GM18858 (cell line): ENCODE data around the gene ITSN2.

Experiments used
- ATAC-seq: cut with Tn5 transposase; IDR thresholded peaks from one replicate; pipeline ENCODE4 v1.9.1; 2021; ENCODE audit not compliant: unreplicated experiment

Gene ITSN2

DNA sequence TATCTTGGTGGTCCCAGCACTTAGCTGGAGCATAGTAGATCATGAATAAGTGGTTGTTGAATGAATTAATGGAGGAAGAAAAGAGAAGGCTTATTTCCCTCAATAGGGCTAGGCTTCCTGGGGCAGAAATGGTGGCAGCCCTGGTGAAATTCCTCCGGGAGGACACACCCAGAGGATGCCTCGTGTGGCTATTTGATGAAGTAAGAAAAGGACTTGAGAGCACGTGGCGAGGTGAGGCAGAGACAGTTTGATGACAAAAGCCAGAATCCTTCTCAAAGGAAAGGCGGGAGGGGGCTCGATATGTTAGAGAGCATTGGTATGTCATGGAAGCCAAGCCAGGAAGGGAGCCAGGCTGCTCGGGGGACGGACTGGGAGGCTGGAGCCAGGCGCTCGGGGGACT lies 170.8 kb downstream of the ITSN2 start:
- no peak for ATAC-seq

DNA sequence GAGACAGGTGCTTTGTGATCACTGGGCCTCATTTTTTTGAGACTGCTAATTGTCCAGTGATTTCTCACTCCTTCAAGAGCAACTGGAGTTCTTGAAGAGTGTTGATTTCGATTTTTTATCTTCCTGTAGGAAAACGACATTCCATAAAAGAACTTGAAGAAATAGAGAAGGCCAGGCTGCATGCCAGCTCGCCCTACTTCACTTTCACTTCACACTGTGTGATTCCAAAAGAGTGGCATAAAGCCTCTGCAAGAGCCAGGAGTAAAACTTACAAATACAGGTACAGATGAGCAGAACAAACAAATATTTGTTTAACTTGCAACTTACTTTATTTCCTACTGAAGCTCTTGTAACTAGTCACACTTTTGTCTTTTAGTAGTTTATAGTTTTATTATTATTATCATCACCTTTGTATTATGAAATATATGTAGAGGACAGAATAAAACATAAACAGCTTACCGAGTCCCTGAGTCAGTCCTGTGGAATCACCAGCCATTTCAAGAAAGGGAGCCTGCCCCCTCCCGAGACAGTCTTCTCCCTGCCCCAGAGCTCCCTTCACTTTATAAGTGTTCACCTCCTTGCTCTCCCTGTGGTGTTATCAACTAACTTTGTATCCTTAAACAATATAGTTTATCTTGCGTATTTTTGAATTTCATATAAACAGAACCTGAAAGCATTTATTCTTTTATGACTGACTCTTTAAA lies 176.8 kb downstream of the ITSN2 start:
- ATAC-seq, result no peak

DNA sequence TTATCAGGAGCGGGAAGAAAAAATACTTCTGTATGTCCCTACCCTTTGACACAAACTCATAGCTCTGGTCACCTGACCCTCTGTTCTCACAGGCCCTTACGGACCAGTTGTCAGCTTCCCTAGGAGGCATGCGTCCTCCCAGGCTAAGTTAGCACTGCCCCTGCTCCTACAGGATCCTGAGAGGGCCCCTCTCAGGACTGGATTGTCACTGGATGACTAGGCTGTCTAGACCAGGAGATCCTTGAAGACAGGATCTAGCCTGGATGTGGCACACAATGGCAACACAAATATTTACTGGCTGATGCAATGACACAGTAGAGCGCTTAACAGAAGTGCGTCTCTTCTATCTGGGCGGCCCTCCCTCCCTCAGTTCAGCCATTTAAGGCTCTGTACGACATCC lies 177.8 kb downstream of the ITSN2 start:
- no peak for ATAC-seq

DNA sequence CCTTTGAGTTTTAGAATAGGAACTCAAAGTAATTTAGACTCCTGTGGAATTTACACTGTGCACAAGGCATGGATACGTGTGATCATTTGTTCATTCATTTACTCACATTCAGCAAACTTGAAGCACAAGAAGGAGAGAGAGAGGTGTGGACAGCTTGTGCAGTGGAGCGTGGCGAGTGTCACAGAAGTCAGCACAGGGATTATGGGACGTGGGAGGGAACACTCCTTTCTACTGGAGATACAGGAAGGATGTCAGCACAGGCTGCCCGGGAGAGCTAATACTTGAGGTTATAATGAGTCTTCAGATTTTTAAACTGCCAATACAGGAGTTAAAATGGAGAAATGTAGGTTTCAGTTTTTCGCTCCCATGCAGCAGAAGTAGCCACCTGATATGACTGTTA lies 178.5 kb downstream of the ITSN2 start:
- ATAC-seq, result no peak

DNA sequence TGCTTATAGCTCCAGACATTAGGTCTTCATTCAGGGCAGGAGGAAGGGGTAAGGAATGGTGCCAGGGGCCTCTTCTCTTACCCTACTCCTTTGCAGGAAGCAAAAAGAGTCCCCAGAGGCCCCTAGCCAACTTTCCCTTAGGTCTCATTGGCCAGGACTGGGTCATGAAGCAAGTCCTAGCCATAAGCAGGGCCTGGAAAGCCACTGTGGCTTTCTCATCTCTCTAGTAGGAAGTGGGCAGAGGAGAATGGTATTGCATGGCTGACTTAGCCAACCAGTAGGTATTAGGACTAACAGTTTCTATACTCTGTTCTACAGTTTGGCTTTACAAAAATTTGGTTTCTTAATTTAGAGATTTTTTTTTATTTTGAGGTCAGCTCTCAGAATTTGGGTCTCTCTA lies 180.7 kb downstream of the ITSN2 start:
- ATAC-seq, result peak; percentile 63

DNA sequence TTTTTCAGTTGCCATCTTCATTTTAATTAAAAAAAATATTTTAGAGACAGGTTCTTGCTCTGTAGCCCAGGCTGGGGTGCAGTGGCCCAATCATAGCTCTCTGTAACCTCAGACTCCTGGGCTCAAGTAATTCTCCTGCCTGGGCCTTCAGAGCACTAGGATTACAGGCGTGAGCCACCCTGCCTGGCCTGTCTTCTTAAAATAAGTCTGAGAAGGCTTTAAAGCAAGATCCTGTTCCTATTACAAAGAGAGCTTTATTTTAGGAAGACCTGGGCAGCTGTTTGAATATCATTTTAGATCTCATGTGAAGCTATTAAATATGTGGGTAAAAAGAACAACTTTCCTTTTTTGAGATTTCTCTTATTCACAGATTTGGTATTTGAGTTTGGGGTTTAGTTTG lies 184.0 kb downstream of the ITSN2 start:
- ATAC-seq, result no peak

DNA sequence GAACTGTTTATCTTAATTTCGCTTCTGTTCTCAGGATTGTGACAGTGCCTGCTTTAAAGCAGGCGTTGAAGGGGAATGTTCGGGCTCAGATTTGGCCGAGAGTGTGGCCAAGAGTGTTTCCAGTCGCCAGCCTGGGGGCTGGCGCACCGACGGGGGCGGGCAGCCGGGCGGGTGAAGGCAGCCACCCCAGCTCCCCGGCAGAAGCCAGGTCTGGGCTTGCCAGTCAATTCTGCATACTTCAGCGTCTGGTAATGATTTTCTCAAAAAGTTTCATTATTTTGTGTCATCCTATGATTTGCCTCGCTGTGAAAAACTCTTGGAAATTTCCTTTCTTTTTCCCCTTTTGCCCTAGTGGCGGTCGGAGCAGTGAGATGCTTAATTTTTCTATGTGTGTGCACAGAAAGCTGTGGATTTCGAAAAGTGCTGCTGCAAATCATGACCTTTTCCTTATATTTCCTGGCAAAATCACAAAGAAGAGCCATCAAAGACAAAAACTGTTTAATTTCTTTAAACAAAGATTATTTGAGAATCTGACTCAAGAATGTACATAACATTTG lies 184.6 kb downstream of the ITSN2 start:
- ATAC-seq, result no peak

DNA sequence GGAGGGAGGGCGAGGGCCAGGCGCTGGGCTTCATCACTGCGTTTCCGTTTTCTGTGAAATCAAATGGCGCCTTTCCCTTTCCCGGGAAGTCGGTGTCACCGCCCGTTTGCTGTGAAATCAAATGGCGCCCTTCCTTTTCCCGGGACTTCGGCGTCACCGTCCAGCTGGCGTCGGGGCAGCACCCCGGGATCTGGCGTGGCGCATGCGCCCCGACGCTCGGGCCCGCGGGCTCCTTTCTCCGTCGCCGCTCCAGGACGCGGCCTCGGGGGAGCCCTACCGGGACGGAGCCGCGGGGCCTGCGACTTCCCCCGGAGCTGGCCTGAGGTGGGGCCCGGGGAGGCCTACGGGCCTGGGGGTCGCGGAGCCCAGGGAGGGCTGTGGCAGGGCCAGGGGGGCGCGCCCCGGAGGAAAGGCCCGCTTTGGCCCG lies 185.5 kb downstream of the ITSN2 start, which contains the start of gene FAM228A:
Gene FAM228A, plus strand, starts transcription at position 203 of the 427 bp plus-strand sequence. CDS start 428 bp downstream, outside the sequence.
- no peak for ATAC-seq

DNA sequence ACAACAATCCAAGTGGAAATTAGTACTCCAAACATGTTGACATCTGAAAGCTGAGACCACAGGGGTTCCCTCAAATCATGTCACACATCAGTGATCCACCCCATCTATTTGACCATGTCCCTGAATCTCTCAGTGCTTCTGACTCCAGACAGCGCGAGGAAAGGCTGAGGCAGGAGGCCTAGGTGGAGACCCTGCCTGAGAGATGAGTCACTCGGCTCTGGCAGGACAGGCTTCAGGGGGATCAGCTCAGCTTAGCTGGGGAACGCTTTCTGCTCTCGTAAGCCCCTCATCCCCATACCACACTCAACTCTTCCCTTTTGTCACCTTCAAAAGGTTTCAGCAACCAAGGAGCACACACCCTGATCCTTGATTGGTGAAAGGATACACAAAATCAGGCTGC lies 191.3 kb downstream of the ITSN2 start:
- no peak for ATAC-seq

DNA sequence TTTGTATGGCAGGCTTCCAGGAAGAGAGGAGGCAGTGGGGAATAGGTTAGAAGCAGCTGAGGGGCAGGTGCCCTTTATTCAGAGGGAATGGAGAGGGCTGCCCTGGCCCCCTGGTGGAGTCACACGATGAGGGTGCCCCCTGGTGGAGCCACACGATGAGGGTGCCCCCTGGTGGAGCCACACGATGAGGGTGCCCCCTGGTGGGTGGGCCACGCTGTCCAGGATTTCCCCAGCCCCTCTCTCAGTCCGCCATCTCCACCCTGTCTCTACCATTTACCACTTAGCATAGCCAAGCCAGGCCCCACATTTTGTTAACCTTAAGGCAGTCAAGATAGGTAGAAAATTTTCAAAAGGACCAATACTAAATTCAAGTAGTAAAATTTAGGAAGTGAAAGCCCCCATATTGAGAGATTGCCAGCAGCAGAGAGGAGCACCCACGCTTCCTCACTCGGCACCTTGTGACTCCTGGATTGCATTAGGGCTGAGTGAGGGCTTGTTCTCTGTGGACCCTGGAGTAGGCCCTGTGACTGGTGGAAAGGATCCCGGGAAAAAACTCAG lies 195.8 kb downstream of the ITSN2 start:
- peak; percentile 72 for ATAC-seq

DNA sequence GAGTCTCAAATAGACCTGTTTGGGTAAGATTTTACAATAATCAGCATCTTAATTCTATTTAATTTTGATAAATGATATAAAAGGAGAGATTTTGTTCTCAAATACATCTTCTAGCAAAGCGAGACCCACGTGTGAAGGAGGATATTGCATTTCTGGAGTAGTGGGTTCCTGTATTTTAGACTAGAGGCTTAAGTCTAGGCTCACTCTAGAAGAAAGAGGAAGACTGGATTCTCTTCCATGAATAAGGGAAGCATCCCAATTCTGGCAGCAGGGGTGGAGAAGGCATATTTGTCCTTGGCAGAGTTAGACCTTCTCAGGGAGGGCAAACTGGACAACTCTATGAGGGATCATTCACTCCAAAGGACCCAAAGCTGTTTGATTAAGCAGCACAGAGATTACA lies 196.7 kb downstream of the ITSN2 start:
- no peak for ATAC-seq

DNA sequence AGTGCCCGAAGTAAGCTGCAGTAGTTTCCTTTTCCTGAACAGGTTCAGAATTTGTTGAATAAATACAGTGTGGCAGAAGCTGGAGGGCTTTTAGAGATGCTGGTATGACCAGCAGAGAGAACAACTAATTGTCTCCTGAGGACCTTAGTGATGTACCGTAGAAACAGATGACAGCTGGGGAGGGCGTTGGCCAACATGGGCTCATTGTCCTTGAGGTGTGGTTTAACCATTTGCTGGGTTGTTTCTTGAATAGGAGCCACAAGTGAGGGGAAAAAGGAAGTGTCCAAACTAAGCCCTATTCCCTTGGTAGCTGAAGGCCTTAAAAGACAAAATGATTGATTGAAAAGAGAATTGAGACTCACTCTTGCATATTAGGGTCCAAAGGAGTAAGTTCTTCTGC lies 197.2 kb downstream of the ITSN2 start:
- ATAC-seq, result no peak

DNA sequence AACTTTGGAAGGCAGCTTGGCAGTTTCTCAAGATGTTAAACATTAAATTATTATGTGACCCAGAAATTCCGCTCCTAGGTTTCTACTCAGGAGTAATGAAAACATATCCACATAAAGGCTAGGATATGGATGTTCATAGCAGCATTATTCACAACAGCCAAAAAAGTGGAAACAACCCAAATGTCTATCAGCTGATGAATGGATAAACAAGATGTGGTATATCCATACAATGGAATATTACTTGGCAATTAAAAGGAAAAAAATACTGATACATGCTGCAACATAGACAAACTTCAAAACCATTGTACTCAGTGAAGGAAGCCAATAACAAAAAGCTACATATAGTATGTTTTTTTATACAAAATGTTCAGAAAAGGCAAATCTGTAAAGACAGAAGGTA lies 197.8 kb downstream of the ITSN2 start:
- ATAC-seq, result no peak

DNA sequence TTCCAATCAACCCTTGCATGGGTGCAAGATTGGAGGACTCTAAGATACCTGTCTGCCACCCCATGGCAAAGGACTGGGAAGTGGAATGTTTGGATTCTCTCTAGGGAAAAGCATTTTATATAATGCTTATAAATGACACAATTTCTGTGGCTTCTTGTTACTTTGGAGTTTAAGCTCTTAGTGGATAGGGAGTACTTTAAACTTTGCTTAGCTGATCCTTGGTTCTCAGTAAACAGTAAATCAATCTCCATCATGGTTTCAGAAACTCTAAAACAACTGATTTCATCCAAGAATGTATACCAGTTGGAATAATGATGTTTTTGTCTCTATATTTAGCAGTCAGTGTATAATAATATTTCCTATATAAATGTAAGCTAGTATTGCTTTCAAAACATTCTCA lies 199.6 kb downstream of the ITSN2 start:
- ATAC-seq, result no peak

DNA sequence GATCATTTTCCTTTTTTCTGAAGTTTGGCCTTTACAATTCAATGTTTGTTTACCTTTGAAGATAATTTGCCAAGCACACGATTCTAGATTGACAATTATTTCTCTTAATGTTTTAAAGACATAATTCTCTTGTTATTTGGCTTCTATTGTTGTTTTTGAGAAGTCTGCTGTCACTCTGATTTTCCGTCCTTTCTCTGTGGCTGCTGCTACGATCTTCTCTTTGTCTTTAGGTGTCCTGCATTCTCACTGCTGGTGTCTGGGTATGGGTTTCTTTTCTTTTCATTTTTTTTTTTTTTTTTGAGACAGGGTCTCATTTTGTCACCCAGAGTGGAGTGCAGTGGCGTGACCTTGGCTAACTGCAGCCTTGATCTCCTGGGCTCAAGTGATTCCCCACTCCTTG lies 200.6 kb downstream of the ITSN2 start:
- no peak for ATAC-seq

DNA sequence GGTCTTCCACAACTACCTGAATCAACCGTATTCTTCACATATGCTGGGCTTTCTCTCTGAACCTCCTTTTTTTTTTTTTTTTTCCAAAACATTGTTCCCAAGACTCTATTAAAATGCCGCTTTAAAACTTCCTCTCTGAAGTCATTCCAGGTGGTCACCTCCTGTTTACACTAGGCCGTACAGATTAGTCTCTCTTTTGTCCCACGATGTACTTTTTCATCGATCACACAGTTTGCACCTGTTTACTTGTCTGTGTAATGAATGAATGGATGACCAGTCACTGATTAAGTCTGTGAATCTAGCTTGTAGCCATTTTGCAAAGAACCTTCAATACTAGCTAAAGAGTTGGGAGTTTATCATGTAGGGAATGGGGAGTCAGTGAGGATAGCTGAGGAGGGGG lies 202.2 kb downstream of the ITSN2 start:
- no peak for ATAC-seq

DNA sequence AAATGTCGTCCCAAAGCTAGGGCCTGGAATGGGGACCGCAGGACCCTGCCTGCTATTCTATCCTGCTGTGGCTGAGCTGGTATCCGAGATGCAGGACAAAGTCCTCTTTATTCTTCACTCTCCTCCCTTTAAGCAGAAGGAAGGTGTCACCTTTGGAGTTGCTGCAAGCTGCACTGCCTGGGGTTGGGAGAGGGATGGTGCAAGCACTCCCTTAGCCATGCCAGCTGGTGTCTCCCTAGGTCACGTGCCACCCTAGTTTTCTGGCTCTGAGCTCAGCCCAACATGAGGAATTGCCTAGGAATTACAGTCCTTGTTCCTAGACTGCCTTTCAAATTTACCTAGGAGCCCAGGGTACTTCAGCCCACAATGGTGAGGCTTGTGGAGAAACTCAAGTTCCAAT lies 206.9 kb downstream of the ITSN2 start:
- no peak for ATAC-seq
